ENCODE data around the gene MAS1. TPM values are rescaled to one million over a fixed set of nuclear protein-coding genes. Genes with fewer than 3 reads are reported as not detected.
A peak's percentile ranks its signal among the peaks of the same experiment; 100 is the strongest.
"Not testable (repeated sequence)": the region's sequence is repeated elsewhere in the genome, so short reads cannot be mapped to it uniquely, and the experiment has no call there.

MAS1 gene
- polyA plus RNA-seq, 1 experiment: not detected

DNA sequence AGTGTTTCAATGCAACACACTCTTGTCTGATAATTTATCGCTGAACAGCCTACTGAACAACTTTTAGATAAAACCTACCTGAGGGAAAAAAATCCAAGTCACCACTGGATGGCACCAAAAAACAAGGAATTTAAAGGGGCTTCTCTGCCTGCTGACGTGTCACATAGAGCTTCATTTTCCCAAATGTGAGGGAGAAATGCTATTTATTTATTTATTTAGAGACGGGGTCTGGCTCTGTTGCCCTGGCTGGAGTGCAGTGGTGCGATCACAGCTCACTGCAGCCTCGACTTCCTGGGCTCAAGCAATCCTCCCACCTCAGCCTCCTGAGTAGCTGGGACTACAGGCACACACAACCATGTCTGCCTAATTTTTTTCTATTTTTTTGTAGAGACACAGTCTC, 27.4 kb upstream of the MAS1 start:
- H3K27ac ChIP-seq (ENCODE audit: low read depth, low read length); H3K9me3 ChIP-seq (ENCODE audit: control insufficient read depth, insufficient read depth, low read length); POLR2A ChIA-PET; H3K4me3 ChIP-seq (ENCODE audit: low read depth, low read length); H3K27me3 ChIP-seq (ENCODE audit: control insufficient read depth, insufficient read depth, low read length): not testable (repeated sequence)
- peak; percentile 27 for DNase-seq (ENCODE audit: low read depth, low spot score)
- CTCF ChIA-PET: interaction anchor here (0.6 to 7.3 kb wide), 32 partner anchors 9 to 671 kb away, joined by 3 to 119 read pairs (median 4); no protein-coding TSS in a partner anchor
- TF ChIP-seq, protein P1, sequence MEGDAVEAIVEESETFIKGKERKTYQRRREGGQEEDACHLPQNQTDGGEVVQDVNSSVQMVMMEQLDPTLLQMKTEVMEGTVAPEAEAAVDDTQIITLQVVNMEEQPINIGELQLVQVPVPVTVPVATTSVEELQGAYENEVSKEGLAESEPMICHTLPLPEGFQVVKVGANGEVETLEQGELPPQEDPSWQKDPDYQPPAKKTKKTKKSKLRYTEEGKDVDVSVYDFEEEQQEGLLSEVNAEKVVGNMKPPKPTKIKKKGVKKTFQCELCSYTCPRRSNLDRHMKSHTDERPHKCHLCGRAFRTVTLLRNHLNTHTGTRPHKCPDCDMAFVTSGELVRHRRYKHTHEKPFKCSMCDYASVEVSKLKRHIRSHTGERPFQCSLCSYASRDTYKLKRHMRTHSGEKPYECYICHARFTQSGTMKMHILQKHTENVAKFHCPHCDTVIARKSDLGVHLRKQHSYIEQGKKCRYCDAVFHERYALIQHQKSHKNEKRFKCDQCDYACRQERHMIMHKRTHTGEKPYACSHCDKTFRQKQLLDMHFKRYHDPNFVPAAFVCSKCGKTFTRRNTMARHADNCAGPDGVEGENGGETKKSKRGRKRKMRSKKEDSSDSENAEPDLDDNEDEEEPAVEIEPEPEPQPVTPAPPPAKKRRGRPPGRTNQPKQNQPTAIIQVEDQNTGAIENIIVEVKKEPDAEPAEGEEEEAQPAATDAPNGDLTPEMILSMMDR (IDR thresholded peaks at IDR 0.05; ENCODE audit: low read depth, low read length): peak; percentile 59

DNA sequence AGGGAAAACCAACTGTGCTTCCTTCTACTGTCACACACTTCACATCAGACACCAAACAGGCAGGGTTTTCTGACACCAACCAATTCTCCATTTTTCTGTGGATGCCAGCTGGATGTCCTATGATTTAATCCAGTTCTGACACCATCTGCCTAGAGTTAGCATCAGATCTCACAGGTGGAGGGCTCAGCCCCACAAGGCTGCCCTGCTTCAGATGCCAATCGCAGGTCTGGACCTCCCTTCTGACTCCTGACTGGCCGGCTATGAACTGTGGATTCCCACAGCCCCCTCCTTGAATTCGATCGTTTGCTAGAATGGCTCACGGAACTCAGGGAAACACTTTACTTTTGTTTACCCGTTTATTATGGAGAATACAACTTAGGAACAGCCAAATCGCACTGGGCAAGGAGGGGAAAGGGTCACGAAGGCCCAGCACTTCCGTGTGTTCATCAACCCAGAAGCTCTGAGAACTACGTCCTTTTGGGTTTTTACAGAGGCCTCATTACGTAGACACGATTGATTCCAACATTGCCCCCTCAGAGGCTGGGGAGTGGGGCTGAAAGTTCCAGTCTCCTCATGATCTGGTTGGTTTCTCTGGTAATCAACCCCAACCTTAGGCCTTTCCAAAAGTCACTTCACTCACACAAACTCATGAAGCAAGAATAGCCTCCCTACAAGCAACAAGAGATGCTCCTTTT, 25.4 kb upstream of the MAS1 start:
- CTCF ChIA-PET: interaction anchor here (7.3 kb wide), 1 partner anchor 77 kb away, joined by 119 read pairs; no protein-coding TSS in a partner anchor
- H3K27ac ChIP-seq (ENCODE audit: low read depth, low read length): no peak overlapping the region
- POLR2A ChIA-PET: interaction anchor here (0.7 kb wide), 1 partner anchor 88 kb away, joined by 3 read pairs; no protein-coding TSS in a partner anchor
- H3K9me3 ChIP-seq (ENCODE audit: control insufficient read depth, insufficient read depth, low read length): no peaks in the 10 kb centered on the region; the same call in none of the 2 replicates
- no peak for DNase-seq (ENCODE audit: low read depth, low spot score)
- no peak overlapping the region for H3K4me3 ChIP-seq (ENCODE audit: low read depth, low read length)
- TF ChIP-seq, protein P1 (IDR thresholded peaks at IDR 0.05; ENCODE audit: low read depth, low read length): no peak
- H3K27me3 ChIP-seq (ENCODE audit: control insufficient read depth, insufficient read depth, low read length): no peaks in the 10 kb centered on the region

DNA sequence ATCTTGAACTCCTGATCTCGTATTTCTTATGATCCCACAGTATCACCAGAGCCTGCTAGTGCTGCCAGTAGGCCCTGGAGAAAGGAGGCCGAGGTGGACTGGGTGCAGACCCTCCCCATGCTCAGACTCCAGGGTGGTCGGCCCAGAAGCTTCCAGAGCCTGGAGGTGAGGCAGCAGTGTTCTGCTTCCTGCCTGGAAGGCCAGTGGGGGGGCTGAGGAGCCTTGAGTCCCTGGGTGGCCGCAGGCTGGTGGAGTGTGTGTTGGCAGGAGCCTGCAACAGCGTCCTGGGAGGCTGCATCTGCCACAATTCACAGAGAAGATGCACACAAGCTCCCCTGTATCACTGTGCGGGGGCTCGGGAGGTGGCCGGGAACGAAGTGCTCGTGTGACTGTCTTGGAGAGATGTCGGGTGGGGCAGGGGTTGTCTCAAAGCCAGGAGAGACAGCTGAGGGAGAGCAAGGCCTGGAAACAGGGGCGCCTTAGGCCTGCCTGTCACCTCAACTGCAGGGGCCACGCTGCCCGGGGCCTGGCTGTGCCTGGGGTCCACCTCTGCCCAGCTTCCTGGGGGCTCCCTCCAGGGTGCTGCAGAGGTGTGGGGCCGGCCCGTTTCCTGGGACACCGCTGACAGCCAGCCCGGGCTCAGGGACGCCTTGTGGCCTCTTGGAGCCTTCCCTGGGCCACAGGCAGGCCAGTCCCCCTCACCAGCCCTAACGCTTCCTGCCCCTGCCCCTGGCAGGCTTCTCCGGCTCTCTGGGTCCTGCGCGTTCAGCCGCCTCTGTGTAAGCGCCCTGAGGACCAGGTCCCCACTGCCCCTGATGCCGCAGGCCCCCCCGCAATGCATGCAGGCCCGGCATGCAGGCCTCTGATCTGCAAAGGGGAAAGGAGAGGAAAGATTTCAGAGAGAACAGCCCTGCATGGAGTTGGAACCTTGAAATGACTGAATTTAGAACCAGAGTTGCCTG, 24.2 kb upstream of the MAS1 start:
- Histone ChIP-seq H3K27ac (ENCODE audit: low read depth, low read length) (no peak overlapping the region), H3K4me3 (ENCODE audit: low read depth, low read length) (no peak overlapping the region), H3K9me3 (ENCODE audit: control insufficient read depth, insufficient read depth, low read length) (no peaks in the 10 kb centered on the region; the same call in none of the 2 replicates), H3K27me3 (ENCODE audit: control insufficient read depth, insufficient read depth, low read length) (no peaks in the 10 kb centered on the region)
- DNase-seq (ENCODE audit: low read depth, low spot score): no peak
- ChIA-PET CTCF (interaction anchor here (7.3 kb wide), 1 partner anchor 75 kb away, joined by 119 read pairs; no protein-coding TSS in a partner anchor), POLR2A (no interaction called here)
- TF ChIP-seq, protein P1 (IDR thresholded peaks at IDR 0.05; ENCODE audit: low read depth, low read length): no peak

DNA sequence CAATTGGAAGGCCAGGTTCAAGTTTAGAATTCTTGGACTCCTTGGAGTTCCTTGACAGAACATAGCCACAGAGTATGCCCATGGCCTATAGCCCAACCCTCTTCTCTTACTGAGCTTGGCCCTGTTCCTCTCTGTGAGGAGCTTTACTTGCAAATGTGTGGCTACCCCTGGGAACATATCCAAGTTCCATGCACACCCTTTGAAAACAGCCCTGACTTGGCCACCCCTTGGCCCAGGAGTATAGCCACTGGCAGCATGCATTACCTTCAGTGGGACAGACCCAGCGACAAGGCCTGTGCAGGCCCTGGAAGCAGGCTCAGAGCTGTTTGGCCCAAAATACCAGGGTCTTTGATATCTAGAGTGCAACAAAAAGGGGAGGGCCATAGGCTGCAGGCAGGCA, 19.5 kb upstream of the MAS1 start:
- Histone ChIP-seq H3K27ac (ENCODE audit: low read depth, low read length) (no peak overlapping the region), H3K27me3 (ENCODE audit: control insufficient read depth, insufficient read depth, low read length) (no peaks in the 10 kb centered on the region), H3K9me3 (ENCODE audit: control insufficient read depth, insufficient read depth, low read length) (no peaks in the 10 kb centered on the region; the same call in none of the 2 replicates), H3K4me3 (ENCODE audit: low read depth, low read length) (no peak overlapping the region)
- POLR2A ChIA-PET: no interaction called here
- CTCF ChIA-PET: no interaction called here
- TF ChIP-seq, protein P1 (IDR thresholded peaks at IDR 0.05; ENCODE audit: low read depth, low read length): no peak
- no peak for DNase-seq (ENCODE audit: low read depth, low spot score)
